GM19240 (cell line): ENCODE measurements around the gene PNLIP.

Experiments
- DNase-seq: peaks from one replicate; pipeline ENCODE4 v3.0.0; 2011; ENCODE audit warnings: low spot score; ENCODE audit not compliant: insufficient read length

The PNLIP gene

GRCh38 chr10:116574797-116575196 lies 29.1 kb downstream of the PNLIP start:
- no peak for DNase-seq

GRCh38 chr10:116587878-116588591 lies 42.3 kb downstream of the PNLIP start:
- DNase-seq, result no peak

- DNase-seq, result no peak
Measured at GRCh38 chr10:116588995-116589394, 43.3 kb downstream of the PNLIP start.

GRCh38 chr10:116589926-116590325 lies 44.2 kb downstream of the PNLIP start:
- DNase-seq, result no peak

- no peak for DNase-seq
Measured at GRCh38 chr10:116590590-116591444, 45.1 kb downstream of the PNLIP start, which contains the start of gene PNLIPRP1. TSS of gene PNLIPRP1 (plus strand) at chr10:116590959. CDS start at chr10:116591130, 171 bp downstream.

- DNase-seq, result no peak
Measured at GRCh38 chr10:116593139-116593740, 47.5 kb downstream of the PNLIP start.

GRCh38 chr10:116594525-116595035 lies 48.8 kb downstream of the PNLIP start:
- no peak for DNase-seq

GRCh38 chr10:116596062-116596461 lies 50.3 kb downstream of the PNLIP start:
- no peak for DNase-seq

GRCh38 chr10:116597543-116597942 lies 51.8 kb downstream of the PNLIP start:
- no peak for DNase-seq

GRCh38 chr10:116598329-116598728 lies 52.6 kb downstream of the PNLIP start:
- no peak for DNase-seq

- DNase-seq, result no peak
Measured at GRCh38 chr10:116599991-116600390, 54.3 kb downstream of the PNLIP start.

GRCh38 chr10:116602648-116603400 lies 57.1 kb downstream of the PNLIP start:
- DNase-seq, result no peak

GRCh38 chr10:116606061-116606483 lies 60.3 kb downstream of the PNLIP start:
- DNase-seq, result no peak

- no peak for DNase-seq
Measured at GRCh38 chr10:116607336-116607735, 61.6 kb downstream of the PNLIP start.

- DNase-seq, result no peak
Measured at GRCh38 chr10:116608686-116609594, 63.2 kb downstream of the PNLIP start.

- DNase-seq, result no peak
Measured at GRCh38 chr10:116610443-116611152, 64.9 kb downstream of the PNLIP start.

GRCh38 chr10:116611153-116611545 lies 65.4 kb downstream of the PNLIP start:
- DNase-seq, result no peak

GRCh38 chr10:116612107-116612769 lies 66.5 kb downstream of the PNLIP start:
- DNase-seq, result no peak

GRCh38 chr10:116613471-116613870 lies 67.7 kb downstream of the PNLIP start:
- no peak for DNase-seq
